ENCODE results near the gene KIAA1217.

Gene KIAA1217

GRCh38 chr10:24408365-24408764 lies 199.4 kb downstream of the KIAA1217 start:
- Histone ChIP-seq H3K9ac (ENCODE audit: low read depth in 1 of 2, low read length in 2 of 2) (no peak overlapping the region), H3K36me3 (ENCODE audit: control insufficient read depth in 1 of 2, insufficient read depth in 2 of 2, low read length in 2 of 2) (no peaks in the 10 kb centered on the region), H3K27ac (ENCODE audit: low read depth, low read length) (no peak overlapping the region), H3K4me1 (ENCODE audit: control insufficient read depth in 1 of 2, insufficient read depth in 2 of 2, low read length in 2 of 2) (peaks cover under 1 to 1% of the 10 kb centered on the region in 2 donors), H3K4me3 (ENCODE audit: low read depth in 1 of 2, low read length in 2 of 2) (no peak overlapping the region), H3K27me3 (ENCODE audit: control insufficient read depth in 1 of 2, insufficient read depth in 2 of 2, low read length in 2 of 2) (no peaks in the 10 kb centered on the region), H3K9me3 (ENCODE audit: control insufficient read depth in 1 of 2, low read length in 2 of 2) (no peaks in the 10 kb centered on the region)

- Histone ChIP-seq H3K27ac (ENCODE audit: low read depth, low read length) (no peak overlapping the region), H3K9ac (ENCODE audit: low read depth in 1 of 2, low read length in 2 of 2) (no peak overlapping the region)
Observed at GRCh38 chr10:24414597-24414996, 205.7 kb downstream of the KIAA1217 start.

GRCh38 chr10:24415455-24416125 lies 206.7 kb downstream of the KIAA1217 start:
- H3K4me3 ChIP-seq (ENCODE audit: low read depth in 1 of 2, low read length in 2 of 2), result no peak overlapping the region
- H3K9ac ChIP-seq (ENCODE audit: low read depth in 1 of 2, low read length in 2 of 2), result peak overlapping the region in 1 of 2 donors; percentile 35
- H3K27ac ChIP-seq (ENCODE audit: low read depth, low read length), result no peak overlapping the region
- H3K9me3 ChIP-seq (ENCODE audit: control insufficient read depth in 1 of 2, low read length in 2 of 2), result no peaks in the 10 kb centered on the region
- H3K27me3 ChIP-seq (ENCODE audit: control insufficient read depth in 1 of 2, insufficient read depth in 2 of 2, low read length in 2 of 2), result no peaks in the 10 kb centered on the region
- H3K4me1 ChIP-seq (ENCODE audit: control insufficient read depth in 1 of 2, insufficient read depth in 2 of 2, low read length in 2 of 2), result peaks cover 14 to 31% of the 10 kb centered on the region in 2 donors
- H3K36me3 ChIP-seq (ENCODE audit: control insufficient read depth in 1 of 2, insufficient read depth in 2 of 2, low read length in 2 of 2), result no peaks in the 10 kb centered on the region

More at GRCh38 chr10:24414597-24414996, 205.7 kb downstream of the KIAA1217 start:
- H3K4me1 ChIP-seq (ENCODE audit: control insufficient read depth in 1 of 2, insufficient read depth in 2 of 2, low read length in 2 of 2), result peaks cover 14 to 30% of the 10 kb centered on the region in 2 donors
- H3K27me3 ChIP-seq (ENCODE audit: control insufficient read depth in 1 of 2, insufficient read depth in 2 of 2, low read length in 2 of 2), result no peaks in the 10 kb centered on the region
- H3K4me3 ChIP-seq (ENCODE audit: low read depth in 1 of 2, low read length in 2 of 2), result no peak overlapping the region
- H3K9me3 ChIP-seq (ENCODE audit: control insufficient read depth in 1 of 2, low read length in 2 of 2), result no peaks in the 10 kb centered on the region
- no peaks in the 10 kb centered on the region for H3K36me3 ChIP-seq (ENCODE audit: control insufficient read depth in 1 of 2, insufficient read depth in 2 of 2, low read length in 2 of 2)

- H3K4me3 ChIP-seq (ENCODE audit: low read depth in 1 of 2, low read length in 2 of 2), result no peak overlapping the region
- peaks cover 14 to 31% of the 10 kb centered on the region in 2 donors for H3K4me1 ChIP-seq (ENCODE audit: control insufficient read depth in 1 of 2, insufficient read depth in 2 of 2, low read length in 2 of 2)
- H3K9me3 ChIP-seq (ENCODE audit: control insufficient read depth in 1 of 2, low read length in 2 of 2), result no peaks in the 10 kb centered on the region
- no peak overlapping the region for H3K9ac ChIP-seq (ENCODE audit: low read depth in 1 of 2, low read length in 2 of 2)
- H3K27ac ChIP-seq (ENCODE audit: low read depth, low read length), result no peak overlapping the region
- H3K27me3 ChIP-seq (ENCODE audit: control insufficient read depth in 1 of 2, insufficient read depth in 2 of 2, low read length in 2 of 2), result no peaks in the 10 kb centered on the region
- no peaks in the 10 kb centered on the region for H3K36me3 ChIP-seq (ENCODE audit: control insufficient read depth in 1 of 2, insufficient read depth in 2 of 2, low read length in 2 of 2)
Observed at GRCh38 chr10:24416248-24416647, 207.3 kb downstream of the KIAA1217 start.

- Histone ChIP-seq H3K36me3 (ENCODE audit: control insufficient read depth in 1 of 2, insufficient read depth in 2 of 2, low read length in 2 of 2) (no peaks in the 10 kb centered on the region), H3K4me1 (ENCODE audit: control insufficient read depth in 1 of 2, insufficient read depth in 2 of 2, low read length in 2 of 2) (peaks cover 14 to 31% of the 10 kb centered on the region in 2 donors), H3K27ac (ENCODE audit: low read depth, low read length) (no peak overlapping the region), H3K9me3 (ENCODE audit: control insufficient read depth in 1 of 2, low read length in 2 of 2) (no peaks in the 10 kb centered on the region), H3K4me3 (ENCODE audit: low read depth in 1 of 2, low read length in 2 of 2) (no peak overlapping the region), H3K27me3 (ENCODE audit: control insufficient read depth in 1 of 2, insufficient read depth in 2 of 2, low read length in 2 of 2) (no peaks in the 10 kb centered on the region), H3K9ac (ENCODE audit: low read depth in 1 of 2, low read length in 2 of 2) (no peak overlapping the region)
Observed at GRCh38 chr10:24417053-24417452, 208.1 kb downstream of the KIAA1217 start.

GRCh38 chr10:24418532-24418931 lies 209.6 kb downstream of the KIAA1217 start:
- Histone ChIP-seq H3K4me3 (ENCODE audit: low read depth in 1 of 2, low read length in 2 of 2) (no peak overlapping the region), H3K27ac (ENCODE audit: low read depth, low read length) (no peak overlapping the region), H3K4me1 (ENCODE audit: control insufficient read depth in 1 of 2, insufficient read depth in 2 of 2, low read length in 2 of 2) (peaks cover 12 to 28% of the 10 kb centered on the region in 2 donors), H3K9me3 (ENCODE audit: control insufficient read depth in 1 of 2, low read length in 2 of 2) (no peaks in the 10 kb centered on the region), H3K9ac (ENCODE audit: low read depth in 1 of 2, low read length in 2 of 2) (no peak overlapping the region), H3K36me3 (ENCODE audit: control insufficient read depth in 1 of 2, insufficient read depth in 2 of 2, low read length in 2 of 2) (no peaks in the 10 kb centered on the region), H3K27me3 (ENCODE audit: control insufficient read depth in 1 of 2, insufficient read depth in 2 of 2, low read length in 2 of 2) (no peaks in the 10 kb centered on the region)

- H3K27me3 ChIP-seq (ENCODE audit: control insufficient read depth in 1 of 2, insufficient read depth in 2 of 2, low read length in 2 of 2), result no peaks in the 10 kb centered on the region
- H3K4me1 ChIP-seq (ENCODE audit: control insufficient read depth in 1 of 2, insufficient read depth in 2 of 2, low read length in 2 of 2), result peaks cover 10 to 23% of the 10 kb centered on the region in 2 donors
- H3K9ac ChIP-seq (ENCODE audit: low read depth in 1 of 2, low read length in 2 of 2), result no peak overlapping the region
- no peak overlapping the region for H3K4me3 ChIP-seq (ENCODE audit: low read depth in 1 of 2, low read length in 2 of 2)
- H3K27ac ChIP-seq (ENCODE audit: low read depth, low read length), result no peak overlapping the region
- no peaks in the 10 kb centered on the region for H3K9me3 ChIP-seq (ENCODE audit: control insufficient read depth in 1 of 2, low read length in 2 of 2)
- H3K36me3 ChIP-seq (ENCODE audit: control insufficient read depth in 1 of 2, insufficient read depth in 2 of 2, low read length in 2 of 2), result no peaks in the 10 kb centered on the region
Observed at GRCh38 chr10:24419066-24419465, 210.1 kb downstream of the KIAA1217 start.

GRCh38 chr10:24425151-24425550 lies 216.2 kb downstream of the KIAA1217 start:
- Histone ChIP-seq H3K27me3 (ENCODE audit: control insufficient read depth in 1 of 2, insufficient read depth in 2 of 2, low read length in 2 of 2) (no peaks in the 10 kb centered on the region), H3K36me3 (ENCODE audit: control insufficient read depth in 1 of 2, insufficient read depth in 2 of 2, low read length in 2 of 2) (no peaks in the 10 kb centered on the region), H3K4me3 (ENCODE audit: low read depth in 1 of 2, low read length in 2 of 2) (no peak overlapping the region), H3K9me3 (ENCODE audit: control insufficient read depth in 1 of 2, low read length in 2 of 2) (no peaks in the 10 kb centered on the region), H3K27ac (ENCODE audit: low read depth, low read length) (no peak overlapping the region), H3K4me1 (ENCODE audit: control insufficient read depth in 1 of 2, insufficient read depth in 2 of 2, low read length in 2 of 2) (no peaks in the 10 kb centered on the region), H3K9ac (ENCODE audit: low read depth in 1 of 2, low read length in 2 of 2) (no peak overlapping the region)

- Histone ChIP-seq H3K9ac (ENCODE audit: low read depth in 1 of 2, low read length in 2 of 2) (no peak overlapping the region), H3K36me3 (ENCODE audit: control insufficient read depth in 1 of 2, insufficient read depth in 2 of 2, low read length in 2 of 2) (no peaks in the 10 kb centered on the region), H3K4me3 (ENCODE audit: low read depth in 1 of 2, low read length in 2 of 2) (no peak overlapping the region), H3K27me3 (ENCODE audit: control insufficient read depth in 1 of 2, insufficient read depth in 2 of 2, low read length in 2 of 2) (no peaks in the 10 kb centered on the region), H3K27ac (ENCODE audit: low read depth, low read length) (no peak overlapping the region), H3K9me3 (ENCODE audit: control insufficient read depth in 1 of 2, low read length in 2 of 2) (no peaks in the 10 kb centered on the region), H3K4me1 (ENCODE audit: control insufficient read depth in 1 of 2, insufficient read depth in 2 of 2, low read length in 2 of 2) (no peaks in the 10 kb centered on the region)
Observed at GRCh38 chr10:24427678-24428409, 218.9 kb downstream of the KIAA1217 start.

GRCh38 chr10:24428410-24428782 lies 219.5 kb downstream of the KIAA1217 start:
- Histone ChIP-seq H3K27me3 (ENCODE audit: control insufficient read depth in 1 of 2, insufficient read depth in 2 of 2, low read length in 2 of 2) (no peaks in the 10 kb centered on the region), H3K4me1 (ENCODE audit: control insufficient read depth in 1 of 2, insufficient read depth in 2 of 2, low read length in 2 of 2) (no peaks in the 10 kb centered on the region), H3K27ac (ENCODE audit: low read depth, low read length) (no peak overlapping the region), H3K4me3 (ENCODE audit: low read depth in 1 of 2, low read length in 2 of 2) (no peak overlapping the region), H3K36me3 (ENCODE audit: control insufficient read depth in 1 of 2, insufficient read depth in 2 of 2, low read length in 2 of 2) (no peaks in the 10 kb centered on the region), H3K9me3 (ENCODE audit: control insufficient read depth in 1 of 2, low read length in 2 of 2) (no peaks in the 10 kb centered on the region), H3K9ac (ENCODE audit: low read depth in 1 of 2, low read length in 2 of 2) (no peak overlapping the region)

Measured in duodenal mucosa (tissue), 2 donors.